Heart left ventricle (tissue), 16 donors: Measurements from ENCODE around the gene ETFB. TPM values are rescaled to one million over a fixed set of nuclear protein-coding genes. Genes with fewer than 3 reads are reported as not detected.

Experiments used
- ATAC-seq, 4 donors: fragments of 200-7000 bp; cut with Tn5 transposase; one replicate each; pipeline ENCODE4 v1.9.1; 2020 to 2022; ENCODE audit warnings: moderate library complexity in 4 of 4, mild to moderate bottlenecking in 3 of 4, moderate number of reproducible peaks in 1 of 4
- DNase-seq, 5 donors: peaks; one replicate each; pipeline ENCODE4 v3.0.0-alpha.2; 2020
- H3K27ac ChIP-seq, 12 donors: fragments of 200-600 bp; sonication (generic) in 4 of 12; one replicate each; pipeline versions ENCODE4 v1.5.0 to v1.8.0; 2016 to 2022; ENCODE audit warnings: mild to moderate bottlenecking in 2 of 12
- H3K27me3 ChIP-seq, 9 donors: fragments of 200-600 bp; sonication (generic) in 2 of 9; one replicate each; pipeline versions ENCODE4 v1.5.1 to v1.8.0; 2016 to 2022; ENCODE audit warnings: mild to moderate bottlenecking in 3 of 9
- H3K36me3 ChIP-seq, 9 donors: fragments of 200-600 bp; sonication (generic) in 2 of 9; one replicate each; pipeline versions ENCODE4 v1.5.0 to v1.8.0; 2018 to 2022; ENCODE audit warnings: mild to moderate bottlenecking in 2 of 9
- H3K4me1 ChIP-seq, 12 donors: fragments of 200-600 bp; sonication (generic) in 4 of 12; one replicate each; pipeline versions ENCODE4 v1.5.0 to v1.8.0; 2016 to 2022; ENCODE audit warnings: mild to moderate bottlenecking in 3 of 12
- H3K4me3 ChIP-seq, 12 donors: fragments of 200-600 bp; sonication (generic) in 4 of 12; one replicate each; pipeline versions ENCODE4 v1.5.0 to v1.8.0; 2017 to 2022; ENCODE audit warnings: mild to moderate bottlenecking in 9 of 12, moderate library complexity in 4 of 12
- H3K9me3 ChIP-seq, 12 donors: fragments of 200-600 bp; sonication (generic) in 4 of 12; one replicate each; pipeline versions ENCODE4 v1.5.0 to v1.8.0; 2016 to 2022; ENCODE audit warnings: mild to moderate bottlenecking in 1 of 12
- POLR2A ChIP-seq, 2 donors: fragments of 450-650 bp; IDR thresholded peaks; one replicate each; pipeline ENCODE4 v1.6.1; 2017; ENCODE audit warnings: antibody characterized with exemption in 2 of 2, mild to moderate bottlenecking in 2 of 2, moderate library complexity in 2 of 2
- WGBS, 4 donors: extraction: QIAGEN DNeasy Blood & Tissue Kit in 2 of 4; methylation state at CpG; one replicate each; pipeline versions ENCODE4 v1.1.5 to v1.1.7; 2013 to 2018; 5-methylcytosine and 5-hydroxymethylcytosine counted together
- intact Hi-C, 10 donors: fragments of 100-400 bp; cut with DNase I; formaldehyde crosslinking; loops; one replicate each; pipeline versions ENCODE4 v1.11.1 to v1.14.2; 2022
- polyA plus RNA-seq, 2 donors: library from polyadenylated mRNA; stranded (reverse); fragments of 200-250 nt; gene quantifications; one replicate each; pipeline ENCODE4 v1.2.3, GENCODE V29; 2013
- total RNA-seq, 9 donors: library from RNA; depleted of rRNA in 2 of 9; stranded (reverse); fragments of >200 nt in 2 of 9; fragmentation: NEBNext Ultra II Directional in 3 of 9; extraction: Animal tissue kit (Norgen Biotek cat#: 25700) in 3 of 9; gene quantifications; one replicate each; pipeline versions ENCODE4 v1.1.0 to v1.2.4, GENCODE V29; 2016 to 2023
- TF ChIP-seq, protein P1 (sequence below), 12 donors: fragments of 200-600 bp; sonication (generic) in 4 of 12; IDR thresholded peaks; one replicate each; pipeline versions ENCODE4 v1.5.0 to v1.8.0; 2018 to 2022; ENCODE audit warnings: antibody characterized with exemption in 12 of 12, mild to moderate bottlenecking in 5 of 12
- donor health status: ischemic (EF 13 %, LVEDD 7.1; RV severe dilation, severe dysfunction).
- donor health status: healthy with polysubstance abuse.
- donor health status: DM: no; HTN: yes; CAD: no.
- donor health status: DM: no; HTN: no; CAD: no.
- donor health status: ischemic (EF 25% LVEDD 6.9; RV normal size, moderate dysfunction).
- donor health status: ischemic (EF 25% LVEDD 5.7; RV mildly dilated, moderate dysfunction).
- donor health status: healthy.
- donor health status: DM: yes; HTN: yes; CAD: no.
- donor health status: ischemic (EF 35%, LVEDD 5.7; RV mildly dilated, moderate dysfunction).
- donor health status: nonischemic (EF 11% LVEDD 7.7; RV severe dilation, severe dysfunction).
- donor health status: DM: yes; HTN: yes; CAD: no.
- donor health status: PGD.
- donor health status: ischemic (EF 29% LVEDD 5.4; RV normal size, mild dysfunction).
- donor health status: nonischemic (EF 23%, LVEDD 6.1; RV moderate dilation, normal function).

ETFB gene
- total and polyA plus RNA-seq, 11 donors: 206 to 835 (median 301) TPM

DNA sequence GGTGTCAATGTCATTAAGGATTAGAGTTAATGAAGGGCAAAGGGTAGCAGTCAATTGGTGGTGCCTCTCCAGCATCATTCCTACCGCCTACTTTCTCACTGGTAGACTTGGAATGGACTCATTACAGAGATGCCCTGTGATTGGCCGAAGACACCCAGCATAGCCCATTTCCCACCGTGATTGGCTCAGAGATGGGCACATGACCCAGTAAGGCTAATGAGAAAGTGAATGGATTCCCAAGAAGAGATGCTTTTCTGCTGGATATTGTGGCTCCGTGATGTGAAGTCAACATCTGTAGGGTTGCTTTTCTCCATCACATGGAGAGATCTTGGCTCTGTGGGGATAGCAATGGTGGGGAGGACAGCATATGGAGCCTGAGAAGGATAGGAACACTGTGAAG lies 35.8 kb downstream of the ETFB start:
- WGBS, 4 donors: 92 to 97% (median 94%) methylated on average over 4 of the region's 4 CpGs
- no peak for DNase-seq
- H3K27me3 ChIP-seq: peaks cover 24 to 65% (median 43%) of the 10 kb centered on the region in 9 donors
- no peak overlapping the region for H3K27ac ChIP-seq
- no peak overlapping the region for H3K4me3 ChIP-seq
- no peak for ATAC-seq
- peaks cover 0 to 3% (median 0%) of the 10 kb centered on the region in 9 donors for H3K36me3 ChIP-seq
- peaks cover 0 to 5% (median 0%) of the 10 kb centered on the region in 12 donors for H3K9me3 ChIP-seq
- peaks cover 0 to 17% (median 4%) of the 10 kb centered on the region in 12 donors for H3K4me1 ChIP-seq
- intact Hi-C loops: loop anchor here in 4 of 10 donors (10.0 kb wide), 3 partner anchors 64 to 324 kb away; partner anchors contain the start of gene C19orf84 (in 2 of the 4)
- TF ChIP-seq, protein P1, sequence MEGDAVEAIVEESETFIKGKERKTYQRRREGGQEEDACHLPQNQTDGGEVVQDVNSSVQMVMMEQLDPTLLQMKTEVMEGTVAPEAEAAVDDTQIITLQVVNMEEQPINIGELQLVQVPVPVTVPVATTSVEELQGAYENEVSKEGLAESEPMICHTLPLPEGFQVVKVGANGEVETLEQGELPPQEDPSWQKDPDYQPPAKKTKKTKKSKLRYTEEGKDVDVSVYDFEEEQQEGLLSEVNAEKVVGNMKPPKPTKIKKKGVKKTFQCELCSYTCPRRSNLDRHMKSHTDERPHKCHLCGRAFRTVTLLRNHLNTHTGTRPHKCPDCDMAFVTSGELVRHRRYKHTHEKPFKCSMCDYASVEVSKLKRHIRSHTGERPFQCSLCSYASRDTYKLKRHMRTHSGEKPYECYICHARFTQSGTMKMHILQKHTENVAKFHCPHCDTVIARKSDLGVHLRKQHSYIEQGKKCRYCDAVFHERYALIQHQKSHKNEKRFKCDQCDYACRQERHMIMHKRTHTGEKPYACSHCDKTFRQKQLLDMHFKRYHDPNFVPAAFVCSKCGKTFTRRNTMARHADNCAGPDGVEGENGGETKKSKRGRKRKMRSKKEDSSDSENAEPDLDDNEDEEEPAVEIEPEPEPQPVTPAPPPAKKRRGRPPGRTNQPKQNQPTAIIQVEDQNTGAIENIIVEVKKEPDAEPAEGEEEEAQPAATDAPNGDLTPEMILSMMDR (IDR thresholded peaks at IDR 0.05): no peak
- TF ChIP-seq POLR2A (IDR thresholded peaks at IDR 0.05): no peak

DNA sequence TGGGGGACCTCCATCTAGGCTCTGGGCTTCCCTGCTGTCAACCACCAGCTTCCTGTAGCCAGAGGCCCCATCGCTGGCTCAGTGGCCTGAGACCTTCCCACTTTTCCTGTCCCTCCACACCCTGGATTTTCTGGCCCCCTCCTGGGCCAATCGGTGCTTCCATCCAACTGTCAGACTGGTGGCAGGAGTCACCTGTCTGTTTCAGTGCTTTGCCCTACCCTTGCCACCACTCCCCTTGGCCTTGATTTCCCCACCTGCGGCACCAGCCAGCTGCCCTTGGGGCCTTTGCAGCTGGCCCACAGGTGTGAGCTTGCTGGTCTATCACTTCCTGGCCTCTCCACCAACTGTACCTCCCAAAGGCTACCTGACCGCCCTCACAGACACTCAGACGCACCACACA lies 36.8 kb downstream of the ETFB start:
- 86 to 90% (median 89%) methylated on average over 5 of the region's 5 CpGs for WGBS, 4 donors
- TF ChIP-seq, protein P1 (IDR thresholded peaks at IDR 0.05): no peak
- TF ChIP-seq POLR2A (IDR thresholded peaks at IDR 0.05): no peak
- DNase-seq (no peak), ATAC-seq (no peak)
- Histone ChIP-seq H3K9me3 (peaks cover 0 to 5% (median 0%) of the 10 kb centered on the region in 12 donors), H3K4me3 (no peak overlapping the region), H3K27me3 (peaks cover 24 to 65% (median 43%) of the 10 kb centered on the region in 9 donors), H3K27ac (no peak overlapping the region), H3K4me1 (peaks cover 0 to 17% (median 4%) of the 10 kb centered on the region in 12 donors), H3K36me3 (peaks cover 0 to 3% (median 0%) of the 10 kb centered on the region in 9 donors)
- intact Hi-C loops: no loop called here

DNA sequence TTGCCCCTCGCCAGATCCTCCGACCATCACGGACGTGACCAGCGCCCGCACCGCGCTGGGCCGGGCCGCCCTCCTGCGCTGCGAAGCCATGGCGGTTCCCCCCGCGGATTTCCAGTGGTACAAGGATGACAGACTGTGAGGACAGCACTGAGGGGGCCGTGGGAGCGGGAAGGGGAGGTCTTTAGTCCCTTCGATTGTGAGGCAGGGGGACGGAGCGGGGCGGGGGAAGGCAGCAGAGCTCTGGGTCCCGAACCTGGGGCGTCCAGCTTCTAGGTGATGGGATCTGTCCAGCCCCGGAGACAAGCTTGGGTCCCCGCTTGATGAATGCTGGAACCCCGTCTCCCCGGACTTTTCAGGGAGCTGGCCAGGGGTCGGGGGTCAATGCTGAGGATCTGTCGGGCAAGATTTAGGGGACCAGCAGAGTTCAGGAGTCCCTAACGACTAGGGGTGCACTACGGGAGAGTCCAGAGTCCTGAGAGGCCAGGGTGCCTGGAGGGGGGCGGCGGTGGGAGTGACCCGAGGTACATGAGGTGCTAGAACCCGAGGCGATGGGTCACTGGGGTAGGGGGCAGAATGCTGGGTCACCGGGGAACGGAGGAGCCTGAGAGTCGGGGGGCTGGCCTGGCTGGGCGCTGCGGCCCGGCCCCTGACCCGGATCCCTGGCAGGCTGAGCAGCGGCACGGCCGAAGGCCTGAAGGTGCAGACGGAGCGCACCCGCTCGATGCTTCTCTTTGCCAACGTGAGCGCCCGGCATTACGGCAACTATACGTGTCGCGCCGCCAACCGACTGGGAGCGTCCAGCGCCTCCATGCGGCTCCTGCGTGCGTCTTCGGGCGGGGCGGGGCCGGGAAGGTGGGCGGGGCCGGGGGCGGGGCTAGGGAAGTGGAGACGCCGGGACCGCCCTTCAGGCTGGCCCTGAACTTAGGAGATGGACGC lies 38.9 kb downstream of the ETFB start:
- ATAC-seq (peak in 3 of 4 donors; percentile 48 to 77 (median 69)), DNase-seq (peak in 4 of 5 donors; percentile 30 to 63 (median 50))
- peaks cover 0 to 5% (median 0%) of the 10 kb centered on the region in 12 donors for H3K9me3 ChIP-seq
- TF ChIP-seq POLR2A (IDR thresholded peaks at IDR 0.05): no peak
- TF ChIP-seq, protein P1 (IDR thresholded peaks at IDR 0.05): peak in 3 of 12 donors; percentile 15 to 23 (median 20)
- no peak overlapping the region for H3K27ac ChIP-seq
- peaks cover 0 to 3% (median 0%) of the 10 kb centered on the region in 9 donors for H3K36me3 ChIP-seq
- peak overlapping the region in 8 of 12 donors; percentile 7 to 44 (median 29) for H3K4me3 ChIP-seq
- 2 to 4% (median 3%) methylated on average over 42 to 75 of the region's 75 CpGs for WGBS, 4 donors
- peaks cover 24 to 78% (median 46%) of the 10 kb centered on the region in 9 donors for H3K27me3 ChIP-seq
- H3K4me1 ChIP-seq: peaks cover 0 to 17% (median 4%) of the 10 kb centered on the region in 12 donors
- intact Hi-C loops: no loop called here
